ENCODE measurements around the gene HCFC1.

The HCFC1 gene

DNA sequence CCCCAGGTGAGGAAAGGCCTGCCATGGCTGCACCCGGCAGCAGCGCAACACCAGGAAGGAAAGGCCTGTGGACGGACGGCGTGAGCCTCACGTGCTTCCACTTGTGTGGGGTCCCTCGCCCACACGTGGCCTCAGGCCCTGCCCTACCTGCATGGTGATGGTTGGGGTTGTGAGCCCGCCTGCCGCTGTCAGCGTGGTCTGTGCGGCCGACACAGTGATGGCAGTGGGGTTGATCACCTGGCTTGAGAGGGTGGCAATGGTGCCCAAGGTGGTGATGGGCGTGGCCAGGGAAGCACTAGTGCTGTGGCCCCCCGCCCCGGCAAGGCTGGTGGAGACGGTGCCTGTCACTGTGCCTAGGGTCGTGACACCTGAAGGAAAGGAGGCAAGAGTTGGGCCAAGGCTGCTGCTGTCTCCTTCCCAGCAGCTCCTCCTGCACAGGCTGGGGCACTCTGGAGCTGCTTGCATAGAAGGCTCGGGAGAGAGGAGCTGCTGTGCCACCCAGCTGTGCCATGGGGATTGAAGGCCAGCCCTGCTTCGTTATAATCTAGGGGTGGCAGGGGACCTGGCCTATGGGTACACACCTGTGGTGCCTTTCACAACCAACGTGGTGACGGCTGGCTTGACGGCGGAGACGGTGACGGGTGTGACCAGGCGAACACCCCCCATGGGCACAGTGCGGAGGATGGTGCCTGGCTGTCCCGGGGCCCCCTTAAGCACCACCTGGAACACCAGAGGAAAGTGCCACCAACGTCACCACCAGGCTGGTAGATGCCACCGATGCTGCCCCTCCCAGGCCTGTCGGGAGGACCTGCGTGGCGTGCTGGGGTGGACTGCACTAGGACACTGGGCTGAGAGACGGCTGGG is 15.3 kb downstream of the HCFC1 start:
- DNase-seq: no peak

DNA sequence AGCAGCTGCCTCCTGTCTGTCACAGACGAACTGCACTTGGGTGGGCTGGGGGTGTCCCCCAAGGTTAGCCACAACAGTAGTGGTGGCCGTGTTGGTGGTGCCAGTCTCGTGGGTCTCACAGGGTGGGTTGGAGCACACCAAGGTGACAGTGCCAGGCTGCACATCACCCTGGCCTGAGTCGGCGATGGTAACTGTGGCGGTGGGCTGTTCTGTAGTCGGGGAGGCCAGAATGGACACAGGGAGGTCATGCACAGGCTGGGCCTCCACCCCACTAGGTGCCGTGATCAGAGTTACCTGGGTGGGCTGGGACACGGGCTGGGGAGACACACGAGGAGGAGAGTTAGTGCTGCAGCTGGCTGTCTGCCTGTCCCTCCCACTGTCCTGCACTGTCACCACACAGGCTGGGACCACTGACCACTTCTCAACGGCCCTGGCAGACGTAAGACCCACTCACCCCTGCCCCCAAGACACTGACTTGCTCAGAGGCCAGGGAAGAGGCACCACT is 16.3 kb downstream of the HCFC1 start:
- DNase-seq: no peak

GRCh38 chrX:153954558-153955227 is 16.9 kb downstream of the HCFC1 start:
- DNase-seq: no peak

DNA sequence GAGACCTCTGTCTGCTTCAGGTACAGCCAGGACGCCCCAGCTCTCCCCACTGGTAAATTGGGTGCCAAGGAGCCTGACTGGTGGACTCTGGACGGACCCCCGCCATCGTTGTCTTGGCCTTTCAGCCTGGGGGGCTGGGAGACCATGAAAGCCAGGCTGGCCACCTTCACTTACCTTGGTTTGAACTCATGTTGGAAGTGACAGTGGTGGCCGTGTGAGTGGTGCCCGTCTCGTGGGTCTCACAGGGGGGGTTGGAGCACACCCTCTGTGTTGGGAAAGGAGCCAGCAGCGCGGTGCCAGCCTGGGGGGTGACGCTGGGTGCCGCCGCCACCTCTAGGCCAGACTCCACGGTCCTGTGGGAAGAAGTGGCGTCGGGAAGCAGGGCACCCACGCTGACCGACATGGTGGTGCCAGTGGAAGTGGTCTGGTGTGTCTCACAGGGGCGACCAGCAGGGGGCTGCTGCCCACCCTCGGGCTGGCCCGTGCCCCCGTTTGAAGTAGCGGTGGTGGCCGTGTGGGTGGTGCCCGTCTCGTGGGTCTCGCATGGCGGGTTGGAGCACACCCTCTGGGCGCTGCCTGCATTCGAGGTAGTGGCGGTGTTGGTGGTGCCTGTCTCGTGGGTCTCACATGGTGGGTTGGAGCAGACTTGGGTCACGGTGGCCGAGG is 17.6 kb downstream of the HCFC1 start:
- no peak for DNase-seq

DNA sequence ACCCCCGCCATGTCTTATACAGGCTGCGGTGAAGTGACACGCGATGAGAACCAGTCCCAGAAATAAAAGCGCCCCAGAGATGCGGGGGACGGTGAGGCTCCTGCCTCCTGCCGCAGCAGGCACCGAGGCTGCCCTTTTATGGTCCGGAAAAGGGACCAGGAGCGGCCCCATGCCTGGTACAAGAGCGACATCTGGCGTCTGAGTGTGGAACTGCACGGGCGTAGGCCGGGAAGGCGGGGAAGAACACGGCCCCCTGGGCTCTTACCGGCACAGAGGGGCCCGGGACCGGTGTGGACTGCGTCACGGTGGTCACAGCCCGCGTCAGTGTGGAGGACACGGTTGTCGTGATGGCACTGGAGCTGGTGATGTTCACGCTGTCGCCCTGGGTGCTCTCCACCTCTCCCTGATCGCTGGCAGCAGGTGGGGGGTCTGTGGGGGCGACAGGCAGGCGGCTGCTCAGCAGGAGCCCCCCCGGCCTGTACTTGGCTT is 18.2 kb downstream of the HCFC1 start:
- peak; percentile 48 to 78 (median 71) for DNase-seq

- DNase-seq: no peak
These were observed 19.1 kb downstream of the HCFC1 start for GRCh38 chrX:153952373-153953026.

DNA sequence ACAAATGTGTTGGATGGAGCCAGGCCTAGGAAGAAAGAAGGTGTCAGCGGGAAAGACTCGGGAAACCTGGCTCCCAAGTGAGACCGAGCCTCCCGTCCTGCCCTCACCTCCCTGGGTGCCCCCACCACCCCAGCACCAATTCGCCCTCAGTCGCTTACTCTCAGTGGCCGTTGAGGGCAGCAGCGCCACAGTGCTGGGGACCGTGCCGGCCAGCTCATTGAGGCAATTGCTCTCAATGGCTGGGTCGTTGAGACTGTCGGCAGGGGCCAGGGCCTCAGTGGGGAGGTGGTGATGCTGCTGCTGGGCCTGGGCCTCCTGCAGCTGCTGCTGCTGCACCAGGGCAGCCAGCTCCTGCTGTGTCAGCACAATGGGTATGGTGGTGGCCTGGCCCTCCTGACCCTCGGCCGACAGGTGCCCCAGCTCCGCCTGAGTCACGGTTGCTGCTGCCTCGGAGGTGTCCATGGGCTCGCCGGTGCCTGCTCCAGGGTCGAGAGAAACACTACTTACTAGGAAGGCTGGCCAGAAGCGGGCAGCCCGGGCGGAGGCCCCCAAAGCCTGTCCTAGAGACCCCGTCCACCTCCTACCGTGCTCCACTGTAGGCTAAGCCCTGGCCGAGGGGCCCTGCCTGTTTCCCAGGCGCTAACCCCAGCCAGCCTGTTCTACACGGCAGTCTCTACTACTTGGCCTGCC is 19.8 kb downstream of the HCFC1 start:
- DNase-seq: no peak

- no peak for DNase-seq
These were observed 21.5 kb downstream of the HCFC1 start for GRCh38 chrX:153950127-153950526.

- DNase-seq: no peak
These were observed 22.5 kb downstream of the HCFC1 start for GRCh38 chrX:153948847-153949805.

DNA sequence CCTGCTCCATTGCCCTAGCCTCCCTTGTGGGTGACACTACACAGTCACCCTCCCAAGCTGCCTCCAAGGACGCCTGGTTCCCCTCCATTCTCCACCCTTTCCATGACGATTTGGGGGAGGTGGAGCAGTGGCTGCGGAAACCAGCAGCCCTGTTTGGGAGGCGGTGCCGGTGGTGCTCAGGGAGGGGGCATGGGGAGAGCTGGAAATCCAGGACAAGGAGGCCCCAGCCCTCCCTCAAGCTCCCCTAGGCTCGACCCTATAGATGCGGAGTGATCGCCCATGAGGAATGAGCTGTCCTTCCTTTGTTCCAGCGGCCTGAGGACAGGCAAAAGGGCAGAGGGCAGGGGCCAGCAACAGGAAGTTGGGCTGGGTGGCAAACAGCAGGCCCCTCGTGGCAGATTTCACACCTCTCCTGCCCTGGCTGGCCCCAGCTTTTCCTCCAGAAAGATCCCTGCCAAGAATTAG is 23.6 kb downstream of the HCFC1 start:
- DNase-seq: no peak

- peak; percentile 63 to 87 (median 81) for DNase-seq
These were observed 24.4 kb downstream of the HCFC1 start for GRCh38 chrX:153947009-153947769.

DNA sequence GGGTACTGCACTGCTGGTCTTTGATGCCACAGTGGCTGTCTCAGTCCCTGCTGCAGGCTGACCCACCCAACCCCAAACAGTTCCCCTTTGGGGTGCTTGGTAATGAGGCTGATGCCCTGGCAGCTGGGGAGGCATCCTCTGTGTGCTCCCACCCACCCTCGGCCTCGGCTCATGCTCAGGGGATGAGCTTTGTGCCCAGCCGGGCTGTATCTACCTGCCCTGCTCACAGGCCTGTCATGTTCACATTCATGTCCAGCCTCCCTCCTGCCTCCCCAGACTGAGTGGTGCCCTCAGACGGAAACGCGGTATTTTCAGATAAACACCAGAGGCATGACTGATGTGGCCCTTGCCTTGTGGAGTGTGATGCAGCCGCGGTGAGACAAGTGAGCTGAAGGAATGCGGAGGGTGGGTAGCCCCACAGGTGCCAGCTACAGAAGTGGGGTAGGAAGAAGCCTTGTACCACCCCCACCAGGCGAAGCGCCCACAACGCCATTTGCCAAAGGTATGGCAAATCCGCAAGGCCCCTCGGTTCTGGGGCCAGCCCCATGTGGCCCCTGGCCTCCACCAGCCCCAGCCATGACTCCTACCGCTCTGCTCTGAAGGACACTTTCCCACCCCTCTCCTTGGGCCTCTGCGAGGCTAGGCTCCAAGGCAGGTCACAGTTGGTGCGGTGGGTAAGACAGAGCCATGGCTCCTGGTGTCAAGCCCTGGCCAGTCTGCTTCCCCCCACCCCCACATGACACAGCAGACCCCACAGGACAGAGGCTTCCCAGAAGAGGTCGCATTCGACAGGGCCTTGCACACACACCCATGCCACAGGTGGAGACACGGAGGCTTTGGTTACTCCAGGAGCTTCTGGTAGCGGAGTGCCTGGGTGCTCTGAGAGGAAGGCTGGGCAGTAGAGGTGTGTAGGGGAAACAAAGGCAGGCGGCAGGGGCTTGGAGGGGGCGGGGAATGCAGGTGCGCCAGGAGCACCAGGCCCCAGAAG is 25.4 kb downstream of the HCFC1 start:
- DNase-seq: no peak

DNA sequence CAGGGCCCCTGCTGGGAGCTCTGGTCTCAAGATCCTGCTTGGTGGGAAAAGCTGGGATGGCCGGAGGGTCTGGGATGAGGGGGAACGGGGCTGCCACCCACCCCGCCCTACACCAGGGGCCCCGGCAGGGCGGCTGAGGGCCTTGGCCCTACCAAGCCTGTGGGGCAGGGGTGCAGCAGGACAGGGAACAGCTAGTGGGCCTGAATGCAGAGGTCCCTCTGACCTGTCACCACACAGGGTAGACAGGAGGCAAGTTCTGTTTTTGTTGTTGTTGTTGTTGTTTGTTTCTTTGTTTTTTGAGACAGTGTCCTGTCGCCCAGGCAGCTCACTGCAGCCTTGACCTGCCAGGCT is 26.8 kb downstream of the HCFC1 start:
- no peak for DNase-seq

DNA sequence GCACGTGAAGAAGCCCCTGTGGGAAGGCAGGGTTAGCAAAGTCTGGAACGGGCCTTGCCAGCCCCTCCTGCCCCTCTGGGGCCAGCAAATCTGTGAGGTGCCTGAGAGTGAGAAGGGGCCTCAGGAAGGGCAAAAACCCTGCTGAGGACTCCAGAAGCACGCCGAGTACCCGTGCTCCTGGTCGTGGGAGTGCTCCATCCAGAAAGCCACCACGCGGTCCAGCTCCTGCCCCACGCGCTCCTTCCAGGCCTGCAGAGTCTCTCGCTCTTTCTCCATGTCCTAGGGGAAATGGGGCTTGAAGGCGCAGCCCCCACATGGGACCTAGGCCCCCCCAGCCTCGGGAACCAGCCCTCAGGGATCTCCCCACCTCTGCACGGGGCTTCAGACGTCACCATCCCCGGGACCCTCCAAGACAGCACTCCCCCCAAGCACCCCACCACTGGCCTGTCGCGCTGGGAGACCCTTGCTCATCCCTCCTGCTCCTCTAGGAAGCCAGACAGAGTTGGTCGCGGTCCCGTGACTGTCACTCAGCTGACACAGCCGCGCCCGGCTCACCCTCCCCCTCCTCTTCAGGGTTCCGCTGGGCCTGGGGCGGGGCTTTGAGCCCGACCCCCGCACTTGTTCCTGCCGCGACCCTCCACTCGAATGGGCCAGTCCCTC is 27.3 kb downstream of the HCFC1 start, which contains the start of gene RENBP:
Gene RENBP (minus strand): TSS at position 504 of the 660 bp plus-strand sequence. CDS start 33 bp downstream, at position 471.
- DNase-seq: peak; percentile 18 to 35 (median 27)

DNA sequence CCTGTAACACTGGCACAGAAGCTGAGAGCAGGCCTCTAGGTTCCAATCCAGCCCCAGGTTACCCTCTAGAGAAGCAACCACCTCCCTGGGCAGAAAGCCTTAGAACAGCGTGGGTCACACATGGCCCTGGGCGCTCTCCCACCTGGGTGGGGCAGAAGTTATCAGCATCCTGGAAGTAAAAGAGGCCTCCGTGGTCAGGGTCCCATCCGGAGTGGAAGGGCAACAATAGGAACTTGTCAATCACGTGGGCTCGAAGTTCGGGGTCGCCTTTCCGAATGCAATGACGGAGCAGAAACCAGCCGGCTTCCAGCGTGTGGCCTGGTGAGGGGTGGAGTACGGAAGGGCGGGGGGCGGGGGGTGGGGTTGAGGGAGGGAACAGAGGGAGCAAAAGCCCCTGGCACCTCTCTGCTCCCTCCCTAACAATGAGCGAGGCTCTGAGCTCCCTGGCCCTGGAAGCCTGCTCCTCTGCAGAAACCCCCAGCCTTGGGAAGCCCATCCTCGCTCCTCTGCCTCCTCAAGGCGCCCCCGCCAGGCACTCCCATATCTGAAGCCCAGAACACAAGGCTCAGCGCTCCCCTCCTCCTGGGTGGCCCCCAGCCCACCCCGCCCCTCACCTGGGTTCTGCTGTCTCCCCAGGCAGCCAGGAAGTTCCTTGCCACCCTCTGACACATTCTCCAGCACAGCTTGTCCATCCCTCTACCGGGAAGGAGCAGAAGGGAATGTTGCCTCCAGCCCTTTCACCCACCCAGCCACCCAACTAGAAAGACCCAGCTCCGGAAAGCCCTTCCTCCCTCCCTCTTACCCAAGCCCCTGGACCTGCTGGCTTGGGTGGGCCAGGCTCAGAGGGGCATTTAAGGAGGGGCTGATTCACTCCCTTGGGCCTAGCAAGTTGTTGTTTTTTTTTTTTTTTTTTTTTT is 30.0 kb downstream of the HCFC1 start:
- DNase-seq: no peak

GRCh38 chrX:153939573-153939972 is 32.0 kb downstream of the HCFC1 start:
- DNase-seq: peak in 1 of 3 experiments; percentile 46

- DNase-seq: no peak
These were observed 33.3 kb downstream of the HCFC1 start for GRCh38 chrX:153938226-153938786.
